WTC11 (cell line): Measurements from ENCODE around the gene LRRC4B.
"Not testable (repeated sequence)": the region's sequence is repeated elsewhere in the genome, so short reads cannot be mapped to it uniquely, and the experiment has no call there.

ENCODE experiments used
- ATF1 ChIP-seq: sonication (generic); formaldehyde crosslinking; IDR thresholded peaks from 2 replicates; pipeline ENCODE4 v1.8.1; 2023; ENCODE audit warnings: mild to moderate bottlenecking, moderate library complexity, missing genetic modification reagents
- ATF2 ChIP-seq: sonication (generic); formaldehyde crosslinking; IDR thresholded peaks from 2 replicates; pipeline ENCODE4 v1.8.1; 2022; ENCODE audit warnings: low read depth, missing genetic modification reagents, borderline replicate concordance
- CTCF ChIP-seq: fragments of 200-600 bp; IDR thresholded peaks from 2 replicates; pipeline ENCODE4 v1.8.0; 2022; ENCODE audit warnings: antibody characterized with exemption
- JAZF1 ChIP-seq: fragments of 250-450 bp; sonication (Bioruptor Pico); IDR thresholded peaks from 2 replicates; pipeline ENCODE4 v1.9.0; 2021; ENCODE audit warnings: moderate library complexity, mild to moderate bottlenecking, inconsistent platforms
- JUN ChIP-seq: sonication (generic); formaldehyde crosslinking; IDR thresholded peaks from 2 replicates; pipeline ENCODE4 v1.8.0; 2023; ENCODE audit warnings: mild to moderate bottlenecking, missing genetic modification reagents
- PRDM15 ChIP-seq: sonication (generic); formaldehyde crosslinking; IDR thresholded peaks from 2 replicates; pipeline ENCODE4 v1.8.0; 2022; ENCODE audit warnings: missing genetic modification reagents
- RELA ChIP-seq: sonication (generic); formaldehyde crosslinking; IDR thresholded peaks from 2 replicates; pipeline ENCODE4 v1.8.1; 2022; ENCODE audit warnings: missing genetic modification reagents, mild to moderate bottlenecking, borderline replicate concordance
- RORB ChIP-seq: fragments of 250-450 bp; sonication (Bioruptor Pico); IDR thresholded peaks from 2 replicates; pipeline ENCODE4 v1.9.0; 2021; ENCODE audit warnings: mild to moderate bottlenecking
- SP1 ChIP-seq: sonication (generic); formaldehyde crosslinking; conservative IDR thresholded peaks from 2 replicates; pipeline ENCODE4 v1.8.1; 2022; ENCODE audit warnings: missing genetic modification reagents
- STAT6 ChIP-seq: sonication (generic); formaldehyde crosslinking; conservative IDR thresholded peaks from 2 replicates; pipeline ENCODE4 v1.8.1; 2023; ENCODE audit warnings: mild to moderate bottlenecking, low read depth, missing genetic modification reagents, moderate library complexity
- ZNF263 ChIP-seq: sonication (generic); formaldehyde crosslinking; IDR thresholded peaks from 2 replicates; pipeline ENCODE4 v1.8.1; 2022; ENCODE audit warnings: low read depth, mild to moderate bottlenecking, moderate library complexity, missing genetic modification reagents
- TF ChIP-seq, protein P1 (sequence below): sonication (generic); formaldehyde crosslinking; IDR thresholded peaks from 2 replicates; pipeline ENCODE4 v1.8.0; 2023; ENCODE audit warnings: missing genetic modification reagents, mild to moderate bottlenecking, borderline replicate concordance
- TF ChIP-seq, protein P2 (sequence below): sonication (generic); formaldehyde crosslinking; IDR thresholded peaks from 2 replicates; pipeline ENCODE4 v1.8.1; 2022; ENCODE audit warnings: mild to moderate bottlenecking, moderate library complexity, missing genetic modification reagents
- TF ChIP-seq, protein P3 (sequence below): sonication (generic); formaldehyde crosslinking; IDR thresholded peaks from 2 replicates; pipeline ENCODE4 v1.8.1; 2023; ENCODE audit warnings: mild to moderate bottlenecking, missing genetic modification reagents, borderline replicate concordance

GRCh38 chr19:50581795-50582660 lies 13.8 kb upstream of the LRRC4B start:
- not testable (repeated sequence) for TF ChIP-seq JAZF1 (CRISPR knock-in tag); CTCF; PRDM15 (CRISPR knock-in tag); STAT6 (CRISPR knock-in tag); ATF2 (CRISPR knock-in tag); JUN (CRISPR knock-in tag); SP1 (CRISPR knock-in tag); ATF1; ZNF263 (CRISPR knock-in tag); RELA (CRISPR knock-in tag); RORB
- TF ChIP-seq, protein P1, sequence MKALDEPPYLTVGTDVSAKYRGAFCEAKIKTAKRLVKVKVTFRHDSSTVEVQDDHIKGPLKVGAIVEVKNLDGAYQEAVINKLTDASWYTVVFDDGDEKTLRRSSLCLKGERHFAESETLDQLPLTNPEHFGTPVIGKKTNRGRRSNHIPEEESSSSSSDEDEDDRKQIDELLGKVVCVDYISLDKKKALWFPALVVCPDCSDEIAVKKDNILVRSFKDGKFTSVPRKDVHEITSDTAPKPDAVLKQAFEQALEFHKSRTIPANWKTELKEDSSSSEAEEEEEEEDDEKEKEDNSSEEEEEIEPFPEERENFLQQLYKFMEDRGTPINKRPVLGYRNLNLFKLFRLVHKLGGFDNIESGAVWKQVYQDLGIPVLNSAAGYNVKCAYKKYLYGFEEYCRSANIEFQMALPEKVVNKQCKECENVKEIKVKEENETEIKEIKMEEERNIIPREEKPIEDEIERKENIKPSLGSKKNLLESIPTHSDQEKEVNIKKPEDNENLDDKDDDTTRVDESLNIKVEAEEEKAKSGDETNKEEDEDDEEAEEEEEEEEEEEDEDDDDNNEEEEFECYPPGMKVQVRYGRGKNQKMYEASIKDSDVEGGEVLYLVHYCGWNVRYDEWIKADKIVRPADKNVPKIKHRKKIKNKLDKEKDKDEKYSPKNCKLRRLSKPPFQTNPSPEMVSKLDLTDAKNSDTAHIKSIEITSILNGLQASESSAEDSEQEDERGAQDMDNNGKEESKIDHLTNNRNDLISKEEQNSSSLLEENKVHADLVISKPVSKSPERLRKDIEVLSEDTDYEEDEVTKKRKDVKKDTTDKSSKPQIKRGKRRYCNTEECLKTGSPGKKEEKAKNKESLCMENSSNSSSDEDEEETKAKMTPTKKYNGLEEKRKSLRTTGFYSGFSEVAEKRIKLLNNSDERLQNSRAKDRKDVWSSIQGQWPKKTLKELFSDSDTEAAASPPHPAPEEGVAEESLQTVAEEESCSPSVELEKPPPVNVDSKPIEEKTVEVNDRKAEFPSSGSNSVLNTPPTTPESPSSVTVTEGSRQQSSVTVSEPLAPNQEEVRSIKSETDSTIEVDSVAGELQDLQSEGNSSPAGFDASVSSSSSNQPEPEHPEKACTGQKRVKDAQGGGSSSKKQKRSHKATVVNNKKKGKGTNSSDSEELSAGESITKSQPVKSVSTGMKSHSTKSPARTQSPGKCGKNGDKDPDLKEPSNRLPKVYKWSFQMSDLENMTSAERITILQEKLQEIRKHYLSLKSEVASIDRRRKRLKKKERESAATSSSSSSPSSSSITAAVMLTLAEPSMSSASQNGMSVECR (CRISPR knock-in tag) = not testable (repeated sequence)
- TF ChIP-seq, protein P2, sequence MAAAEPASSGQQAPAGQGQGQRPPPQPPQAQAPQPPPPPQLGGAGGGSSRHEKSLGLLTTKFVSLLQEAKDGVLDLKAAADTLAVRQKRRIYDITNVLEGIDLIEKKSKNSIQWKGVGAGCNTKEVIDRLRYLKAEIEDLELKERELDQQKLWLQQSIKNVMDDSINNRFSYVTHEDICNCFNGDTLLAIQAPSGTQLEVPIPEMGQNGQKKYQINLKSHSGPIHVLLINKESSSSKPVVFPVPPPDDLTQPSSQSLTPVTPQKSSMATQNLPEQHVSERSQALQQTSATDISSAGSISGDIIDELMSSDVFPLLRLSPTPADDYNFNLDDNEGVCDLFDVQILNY (CRISPR knock-in tag) = not testable (repeated sequence)
- TF ChIP-seq, protein P3, sequence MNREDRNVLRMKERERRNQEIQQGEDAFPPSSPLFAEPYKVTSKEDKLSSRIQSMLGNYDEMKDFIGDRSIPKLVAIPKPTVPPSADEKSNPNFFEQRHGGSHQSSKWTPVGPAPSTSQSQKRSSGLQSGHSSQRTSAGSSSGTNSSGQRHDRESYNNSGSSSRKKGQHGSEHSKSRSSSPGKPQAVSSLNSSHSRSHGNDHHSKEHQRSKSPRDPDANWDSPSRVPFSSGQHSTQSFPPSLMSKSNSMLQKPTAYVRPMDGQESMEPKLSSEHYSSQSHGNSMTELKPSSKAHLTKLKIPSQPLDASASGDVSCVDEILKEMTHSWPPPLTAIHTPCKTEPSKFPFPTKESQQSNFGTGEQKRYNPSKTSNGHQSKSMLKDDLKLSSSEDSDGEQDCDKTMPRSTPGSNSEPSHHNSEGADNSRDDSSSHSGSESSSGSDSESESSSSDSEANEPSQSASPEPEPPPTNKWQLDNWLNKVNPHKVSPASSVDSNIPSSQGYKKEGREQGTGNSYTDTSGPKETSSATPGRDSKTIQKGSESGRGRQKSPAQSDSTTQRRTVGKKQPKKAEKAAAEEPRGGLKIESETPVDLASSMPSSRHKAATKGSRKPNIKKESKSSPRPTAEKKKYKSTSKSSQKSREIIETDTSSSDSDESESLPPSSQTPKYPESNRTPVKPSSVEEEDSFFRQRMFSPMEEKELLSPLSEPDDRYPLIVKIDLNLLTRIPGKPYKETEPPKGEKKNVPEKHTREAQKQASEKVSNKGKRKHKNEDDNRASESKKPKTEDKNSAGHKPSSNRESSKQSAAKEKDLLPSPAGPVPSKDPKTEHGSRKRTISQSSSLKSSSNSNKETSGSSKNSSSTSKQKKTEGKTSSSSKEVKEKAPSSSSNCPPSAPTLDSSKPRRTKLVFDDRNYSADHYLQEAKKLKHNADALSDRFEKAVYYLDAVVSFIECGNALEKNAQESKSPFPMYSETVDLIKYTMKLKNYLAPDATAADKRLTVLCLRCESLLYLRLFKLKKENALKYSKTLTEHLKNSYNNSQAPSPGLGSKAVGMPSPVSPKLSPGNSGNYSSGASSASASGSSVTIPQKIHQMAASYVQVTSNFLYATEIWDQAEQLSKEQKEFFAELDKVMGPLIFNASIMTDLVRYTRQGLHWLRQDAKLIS (CRISPR knock-in tag) = not testable (repeated sequence)
